ENCODE results near the gene CD52.

CD52 gene, protein sequence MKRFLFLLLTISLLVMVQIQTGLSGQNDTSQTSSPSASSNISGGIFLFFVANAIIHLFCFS

GRCh38 chr1:26317612-26318337, at the start of gene CD52:
TSS of gene CD52 (plus strand) at chr1:26317958. CDS start at chr1:26318018, 60 bp downstream.
- DNase-seq, result no peak

DNA sequence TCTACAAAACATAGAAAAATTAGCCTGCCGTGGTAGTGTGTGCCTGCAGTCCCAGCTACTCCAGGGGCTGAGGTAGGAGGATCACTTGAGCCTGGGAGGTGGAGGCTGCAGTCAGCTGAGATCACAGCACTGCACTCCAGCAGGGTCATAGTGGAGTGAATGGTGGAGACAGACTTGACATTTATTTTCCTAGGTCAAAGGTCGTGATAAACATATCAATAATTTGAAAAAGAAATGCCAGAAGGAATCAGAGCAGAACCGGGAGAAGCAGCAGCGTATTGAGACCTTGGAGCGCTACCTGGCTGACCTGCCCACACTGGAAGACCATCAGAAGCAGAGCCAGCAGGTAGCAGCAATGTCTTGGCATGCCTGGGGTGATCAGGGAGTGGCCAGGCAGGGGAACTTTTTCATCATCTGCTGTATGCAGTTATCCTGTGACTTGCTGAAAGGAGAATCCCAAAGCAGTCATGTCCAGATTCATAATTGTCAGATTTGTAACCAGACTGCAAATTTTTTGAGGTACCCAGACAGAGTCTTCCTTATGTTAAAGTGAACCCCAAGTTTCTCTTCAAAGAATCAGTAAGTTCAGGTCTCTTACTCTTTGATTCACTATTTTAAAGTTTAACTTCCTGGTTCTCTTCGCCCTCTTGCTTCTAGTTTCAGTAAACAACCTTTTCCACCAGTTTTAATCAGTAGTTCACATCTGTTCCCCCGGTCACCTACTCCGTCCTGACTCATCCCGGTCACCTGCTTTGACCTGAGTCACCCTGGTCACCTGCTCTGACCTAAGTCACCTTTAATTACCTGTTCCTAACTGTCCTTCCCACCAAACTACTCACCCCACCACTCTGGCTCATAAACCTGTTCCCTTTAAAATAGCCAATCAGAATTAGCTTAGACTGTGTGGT, 49.2 kb upstream of the CD52 start:
- no peak for DNase-seq

- no peak for DNase-seq
Observed at GRCh38 chr1:26269198-26269550, 48.6 kb upstream of the CD52 start.

DNA sequence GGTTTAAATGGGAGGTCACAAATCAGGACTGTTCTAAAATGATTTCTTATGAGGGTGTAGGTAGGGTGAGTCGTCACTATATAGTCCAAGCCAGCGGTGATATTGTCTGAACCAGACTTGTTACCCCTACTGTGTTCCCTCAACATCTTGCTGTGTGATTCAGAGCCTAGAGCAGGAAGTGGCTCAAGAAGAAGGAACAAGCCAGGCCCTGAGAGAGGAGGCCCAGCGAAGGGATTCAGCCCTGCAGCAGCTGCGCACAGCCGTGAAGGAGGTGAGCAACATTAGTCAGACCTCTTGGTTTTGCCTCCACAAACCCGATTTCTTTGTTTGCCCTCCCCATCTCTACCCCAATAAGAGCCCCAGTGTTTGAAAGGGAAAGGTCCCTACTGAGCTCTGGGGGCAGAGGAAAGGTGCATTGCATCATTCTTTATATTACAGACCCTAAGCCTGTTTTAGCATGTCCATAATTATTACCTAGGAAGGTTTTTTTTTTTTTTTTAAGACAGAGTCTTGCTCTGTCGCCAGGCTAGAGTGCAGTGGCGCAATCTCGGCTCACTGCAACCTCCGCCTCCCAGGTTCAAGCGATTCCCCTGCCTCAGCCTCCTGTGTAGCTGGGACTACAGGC, 42.8 kb upstream of the CD52 start:
- DNase-seq, result peak in 1 of 58 donors; percentile 28

DNA sequence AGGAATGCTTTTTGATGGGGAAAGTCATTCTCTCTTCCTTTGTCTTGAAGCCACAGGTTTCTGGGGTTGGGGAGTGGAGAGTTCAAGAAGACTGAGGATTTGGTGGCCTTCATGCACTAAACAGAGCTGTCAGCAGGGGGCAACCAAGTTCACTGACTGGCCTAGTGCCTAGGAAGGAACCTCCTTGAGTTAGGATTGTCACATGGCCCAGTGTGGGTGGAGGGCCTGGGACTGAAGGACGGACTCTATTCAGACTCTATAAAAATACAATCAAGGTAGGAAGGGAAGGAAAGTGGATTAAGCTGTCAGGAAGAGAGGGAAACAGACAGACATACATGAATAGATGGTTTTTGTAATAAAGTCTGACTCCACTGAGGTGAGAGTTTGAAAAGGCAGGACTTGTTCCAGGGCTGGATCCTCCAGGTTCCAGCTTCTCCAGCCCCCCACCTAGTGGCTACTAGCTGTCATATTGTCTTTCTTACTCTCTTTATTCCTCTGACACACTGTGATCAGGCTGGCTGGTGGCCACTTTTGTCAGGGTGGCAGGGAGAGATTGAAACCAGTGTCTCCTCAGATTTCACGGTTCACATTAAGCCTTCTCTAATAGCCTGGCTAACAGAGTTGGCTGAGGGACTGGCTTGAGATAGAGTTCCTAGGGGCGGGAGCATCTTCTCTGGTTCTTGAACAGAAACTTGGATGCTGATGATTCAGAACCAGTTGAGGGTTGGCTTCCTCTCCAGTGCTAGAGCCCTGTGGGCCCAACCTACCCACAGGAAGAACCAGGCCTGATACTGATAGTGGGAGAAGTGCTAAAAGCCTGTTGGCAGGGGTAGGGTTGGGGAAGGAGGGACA, 42.0 kb upstream of the CD52 start:
- peak in 54 of 58 donors; percentile 23 to 87 (median 66) for DNase-seq

DNA sequence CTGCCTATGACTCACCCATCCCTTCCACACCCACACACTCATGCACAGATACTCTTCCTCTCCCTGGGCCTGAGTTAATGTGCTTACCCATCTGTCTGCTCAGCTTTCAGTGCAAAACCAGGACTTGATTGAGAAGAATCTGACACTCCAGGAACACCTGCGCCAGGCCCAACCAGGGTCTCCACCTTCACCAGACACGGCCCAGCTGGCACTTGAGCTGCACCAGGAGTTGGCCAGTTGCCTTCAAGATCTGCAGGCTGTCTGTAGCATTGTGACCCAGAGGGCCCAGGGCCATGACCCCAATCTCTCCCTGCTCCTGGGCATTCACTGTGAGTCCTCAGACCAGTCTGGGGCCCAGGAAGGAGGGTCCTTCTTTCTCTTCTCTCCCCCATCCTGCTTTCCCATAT, 41.3 kb upstream of the CD52 start:
- peak in 2 of 58 donors; percentile 29 to 84 for DNase-seq

DNA sequence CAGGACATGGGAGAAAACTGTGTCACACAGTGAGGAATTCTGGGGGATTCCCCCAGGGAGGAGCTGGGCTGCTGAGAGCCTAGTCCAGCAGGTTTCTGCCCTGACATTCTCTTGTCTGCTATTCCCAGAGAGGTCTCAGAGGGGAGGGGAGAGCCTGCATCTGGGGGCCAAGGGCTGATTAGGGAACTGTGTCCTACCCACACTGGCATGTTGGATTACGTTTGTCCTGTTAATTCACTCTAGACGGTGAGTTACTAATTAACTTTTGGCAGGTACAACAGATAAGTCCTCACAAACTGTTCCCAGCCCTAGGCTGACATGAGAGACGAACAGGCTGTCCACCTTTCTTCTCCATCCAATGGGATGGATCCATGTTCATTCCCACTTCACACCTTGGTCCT, 40.5 kb upstream of the CD52 start:
- no peak for DNase-seq

DNA sequence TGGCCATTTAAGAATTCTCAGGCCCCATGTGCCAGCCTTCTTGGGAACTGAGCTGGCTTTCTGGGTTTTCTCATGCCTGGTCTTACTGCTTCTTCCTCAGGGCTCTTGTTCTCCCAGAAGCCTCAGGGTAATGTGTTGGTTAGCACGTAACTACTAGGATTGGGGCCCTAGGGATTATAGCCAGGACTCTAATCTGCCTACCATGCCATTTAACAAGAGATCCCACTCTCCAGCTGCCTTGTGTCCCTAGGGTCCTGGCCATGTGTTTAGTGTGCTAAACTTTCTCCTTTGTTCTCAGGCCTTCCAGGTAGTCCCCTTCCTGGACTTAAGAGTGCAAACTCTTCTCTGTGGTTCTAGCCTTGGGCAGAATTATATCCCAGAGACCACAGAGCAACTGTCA, 40.0 kb upstream of the CD52 start:
- no peak for DNase-seq

- peak in 13 of 58 donors; percentile 16 to 64 (median 24) for DNase-seq
Observed at GRCh38 chr1:26278303-26278702, 39.5 kb upstream of the CD52 start.

GRCh38 chr1:26278724-26279455, 38.9 kb upstream of the CD52 start:
- peak in 3 of 58 donors; percentile 26 to 48 (median 35) for DNase-seq

GRCh38 chr1:26279456-26280332, 38.1 kb upstream of the CD52 start, which contains the start of gene SH3BGRL3:
TSS of gene SH3BGRL3 (plus strand) at chr1:26280086. CDS start at chr1:26280156, 70 bp downstream.
- DNase-seq, result peak in 57 of 58 donors; percentile 30 to 88 (median 77)

DNA sequence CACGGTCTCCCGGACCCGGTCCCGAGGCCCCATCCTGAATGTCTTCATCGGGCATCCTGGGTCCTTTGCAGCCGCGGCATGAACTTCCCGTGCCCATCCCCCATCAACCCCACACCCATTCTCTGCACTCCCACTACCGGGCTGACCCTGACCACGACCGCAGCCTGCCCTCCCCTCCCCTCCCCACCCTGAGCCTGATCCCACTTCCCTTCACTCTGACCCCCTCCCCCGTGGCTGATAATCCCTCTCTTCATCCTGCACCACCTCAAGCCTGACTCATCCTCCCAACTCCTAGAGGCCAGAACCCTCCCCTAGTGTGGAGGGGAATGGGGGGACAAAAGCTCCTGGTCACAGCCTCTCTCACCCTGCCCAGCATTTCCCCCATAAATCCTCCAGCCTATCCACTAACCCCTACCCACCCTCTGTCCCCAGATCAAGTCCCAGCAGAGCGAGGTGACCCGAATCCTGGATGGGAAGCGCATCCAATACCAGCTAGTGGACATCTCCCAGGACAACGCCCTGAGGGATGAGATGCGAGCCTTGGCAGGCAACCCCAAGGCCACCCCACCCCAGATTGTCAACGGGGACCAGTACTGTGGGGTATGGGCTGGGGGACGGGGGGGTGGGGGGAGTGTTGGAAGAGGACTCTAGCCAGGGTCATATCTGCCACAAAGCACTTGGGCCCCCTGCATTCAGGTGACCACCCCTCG, 37.3 kb upstream of the CD52 start:
- DNase-seq, result peak in 5 of 58 donors; percentile 31 to 53 (median 49)

GRCh38 chr1:26281091-26281958, 36.4 kb upstream of the CD52 start:
- no peak for DNase-seq

DNA sequence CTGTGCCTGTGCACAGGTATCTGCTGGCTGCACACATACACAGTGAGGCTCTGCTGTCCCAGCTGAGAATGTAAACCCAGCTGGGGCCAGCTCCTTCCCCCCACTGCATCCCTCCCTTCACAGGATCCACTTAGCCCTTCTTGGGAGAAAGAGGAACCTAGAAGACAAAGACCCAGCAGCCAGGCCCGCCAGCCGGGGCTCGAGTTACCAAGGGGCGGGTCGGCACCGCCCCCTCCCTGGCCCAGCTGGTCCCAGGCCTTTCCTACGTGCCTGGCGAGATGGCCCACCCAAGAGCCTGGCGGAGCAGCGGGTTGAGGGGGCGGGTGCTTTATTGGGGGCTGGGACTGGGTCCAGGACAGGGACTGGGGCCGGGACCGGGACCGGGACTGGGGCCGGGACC, 35.8 kb upstream of the CD52 start:
- DNase-seq, result no peak

DNA sequence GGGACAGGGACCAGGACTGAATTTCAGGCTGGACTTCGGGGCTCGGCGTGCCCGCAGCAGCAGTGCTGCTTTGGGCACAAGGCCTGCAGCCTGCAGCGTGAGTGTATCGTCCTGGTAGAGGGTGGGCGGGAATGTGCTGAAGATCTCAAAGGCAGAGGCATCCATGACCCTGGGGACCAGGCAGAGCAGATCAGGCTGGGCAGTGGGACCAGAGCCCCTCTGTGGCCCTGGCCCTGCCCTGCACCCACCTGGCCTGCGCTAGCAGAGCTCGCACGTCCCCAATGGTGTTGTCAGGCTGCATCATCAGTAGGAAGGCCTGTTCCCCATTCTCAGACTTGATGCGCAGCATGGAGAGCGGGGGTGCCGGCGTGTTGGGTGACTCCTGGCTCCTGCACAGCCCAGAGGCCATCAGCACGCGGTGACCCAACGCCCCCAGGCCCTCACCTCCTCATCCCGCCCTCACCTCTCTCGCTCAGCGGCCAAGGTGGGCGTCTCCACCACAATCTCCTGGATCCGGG, 35.3 kb upstream of the CD52 start:
- no peak for DNase-seq

GRCh38 chr1:26283279-26283853, 34.4 kb upstream of the CD52 start:
- DNase-seq, result no peak

Data from anterior cingulate cortex (tissue), 58 donors.